NCI-H524 (cell line): ENCODE measurements around the gene FXYD6.
A peak's percentile ranks its signal among the peaks of the same experiment; 100 is the strongest.

ENCODE experiments used
- DNase-seq, 2 experiments: peaks; one replicate each; lab custom pipeline; 2025; lab: John Stamatoyannopoulos, UW

FXYD6 gene

GRCh38 chr11:117884994-117885393 lies 8.5 kb upstream of the FXYD6 start:
- no peak for DNase-seq

DNA sequence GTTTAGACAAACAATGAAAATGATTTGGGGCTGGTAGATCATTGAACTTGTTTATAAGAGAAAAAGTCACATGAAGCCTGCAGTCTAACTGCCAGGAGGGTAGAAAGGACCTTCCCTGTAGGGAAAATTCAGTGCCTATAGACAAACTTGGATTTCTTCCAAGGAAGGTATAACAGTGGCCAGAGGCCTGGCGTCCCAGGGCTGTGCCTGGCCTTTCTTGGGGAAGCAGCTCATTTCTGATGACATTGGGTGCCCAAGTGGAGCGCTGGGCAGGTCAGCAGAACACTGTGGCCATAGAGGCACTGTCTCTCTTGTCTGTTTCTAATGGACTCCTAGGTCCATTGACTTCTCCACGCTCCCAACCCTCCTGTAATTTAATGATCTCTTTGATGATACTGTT lies 6.6 kb upstream of the FXYD6 start:
- no peak for DNase-seq

- DNase-seq, result peak in 1 of 2 experiments; percentile 45
Observed at GRCh38 chr11:117882311-117882905, 6.0 kb upstream of the FXYD6 start.

DNA sequence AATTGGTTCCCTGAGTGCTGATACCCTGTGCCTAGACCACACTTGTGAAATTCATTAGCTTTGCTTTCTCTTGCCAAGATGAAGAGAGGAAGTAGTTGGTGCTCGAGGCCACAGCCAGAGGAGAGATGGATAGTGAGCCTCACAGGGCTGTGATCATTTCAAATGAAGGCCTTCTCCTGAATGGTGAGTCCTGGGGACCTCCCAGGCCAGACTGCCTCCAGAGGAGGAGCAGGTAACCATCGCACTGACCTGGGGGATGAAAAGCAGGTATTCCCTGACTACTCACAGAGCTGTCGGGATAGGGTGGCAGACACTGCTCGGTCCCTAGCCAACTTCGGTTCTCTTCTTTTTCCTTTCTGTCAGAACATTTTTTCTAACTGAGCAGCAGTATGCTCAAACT lies 4.8 kb upstream of the FXYD6 start:
- no peak for DNase-seq

- no peak for DNase-seq
Observed at GRCh38 chr11:117879516-117880480, 3.3 kb upstream of the FXYD6 start.

DNA sequence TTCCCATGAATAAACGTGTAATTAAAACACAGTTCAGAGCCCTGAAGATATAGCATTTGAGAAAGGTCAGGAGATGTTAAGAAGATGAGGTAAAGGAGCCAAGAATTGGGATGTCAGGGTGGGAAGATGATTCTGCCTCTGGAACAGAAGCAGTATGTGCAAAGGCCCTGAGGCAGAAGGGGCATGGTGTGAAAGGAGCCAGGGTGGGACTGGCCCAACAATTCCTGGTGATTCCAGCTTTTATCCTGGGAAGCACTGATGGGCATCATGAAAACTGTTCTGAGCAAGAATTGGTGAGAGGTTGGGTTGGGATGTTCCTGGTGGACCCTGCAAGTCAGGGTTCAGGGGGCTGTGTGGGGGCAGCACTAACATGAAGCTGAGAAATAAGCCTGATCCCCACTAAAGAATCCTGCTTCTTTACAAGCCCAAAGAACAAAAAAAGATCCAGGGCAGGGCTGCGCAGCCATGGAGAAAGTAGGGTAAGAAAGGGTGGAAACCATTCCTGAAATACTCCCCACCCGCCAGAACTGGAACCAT lies 2.5 kb upstream of the FXYD6 start:
- DNase-seq, result no peak

GRCh38 chr11:117878314-117878938 lies 2.0 kb upstream of the FXYD6 start:
- DNase-seq, result no peak

- no peak for DNase-seq
Observed at GRCh38 chr11:117877120-117877784, 794 bp upstream of the FXYD6 start.

- DNase-seq, result peak in 1 of 2 experiments; percentile 24
Observed at GRCh38 chr11:117876059-117876340, 458 bp downstream of the FXYD6 start.

DNA sequence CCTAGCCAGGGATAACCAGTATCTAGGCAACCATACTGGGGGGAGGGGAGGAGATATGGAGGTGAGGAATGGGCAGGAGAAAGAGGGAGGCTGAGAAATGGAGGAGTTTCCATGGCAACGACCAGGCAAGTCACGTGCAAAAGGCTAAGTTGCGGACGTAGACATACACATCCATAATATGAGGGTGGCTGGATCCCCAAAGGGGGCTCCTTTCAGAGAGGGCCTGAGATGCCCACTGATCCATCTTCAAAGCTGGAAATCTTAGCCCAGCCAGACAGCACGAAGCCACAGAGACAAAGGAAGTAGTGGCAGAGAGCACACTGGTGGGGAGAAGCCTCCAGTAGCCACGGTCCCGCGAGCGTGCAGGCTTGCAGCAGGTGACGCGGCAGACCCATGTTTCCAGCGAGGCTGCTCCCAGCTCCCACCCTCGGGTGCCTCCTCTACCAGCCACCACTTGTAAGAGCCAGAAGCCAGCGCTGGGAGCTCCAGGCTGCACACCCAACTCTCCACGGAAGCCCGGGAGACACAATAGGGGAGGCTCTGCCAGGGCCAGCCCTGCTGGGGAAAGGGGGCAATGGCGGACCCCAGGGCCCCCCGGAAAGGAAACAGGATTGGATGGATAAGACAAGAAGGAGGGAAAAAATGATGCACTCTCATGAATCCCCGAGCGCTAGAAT lies 938 bp downstream of the FXYD6 start:
- DNase-seq, result peak; percentile 24 to 52

DNA sequence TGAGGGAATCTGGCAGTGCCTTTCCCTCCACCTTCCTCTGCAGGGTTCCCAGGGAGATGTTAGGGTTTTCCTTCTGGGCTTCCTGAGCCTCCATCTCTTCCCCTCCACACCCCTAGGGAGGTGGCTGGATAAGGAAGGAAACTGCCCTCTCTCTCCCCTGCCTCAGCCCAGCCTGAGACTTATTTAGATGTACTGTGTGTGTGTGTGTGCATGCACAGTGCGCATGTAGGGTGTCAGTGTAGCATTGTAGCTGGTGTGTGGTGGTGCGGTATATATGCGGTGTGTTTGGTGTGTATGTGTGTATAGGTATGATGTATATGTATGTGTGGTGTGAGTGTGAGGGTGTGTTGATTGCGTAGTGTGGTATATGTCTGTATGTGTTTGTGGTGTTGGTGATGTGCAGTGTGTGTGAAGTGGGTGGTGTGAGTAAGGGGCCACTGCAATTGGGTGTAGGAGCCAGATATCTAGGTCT lies 1.5 kb downstream of the FXYD6 start:
- DNase-seq, result no peak

DNA sequence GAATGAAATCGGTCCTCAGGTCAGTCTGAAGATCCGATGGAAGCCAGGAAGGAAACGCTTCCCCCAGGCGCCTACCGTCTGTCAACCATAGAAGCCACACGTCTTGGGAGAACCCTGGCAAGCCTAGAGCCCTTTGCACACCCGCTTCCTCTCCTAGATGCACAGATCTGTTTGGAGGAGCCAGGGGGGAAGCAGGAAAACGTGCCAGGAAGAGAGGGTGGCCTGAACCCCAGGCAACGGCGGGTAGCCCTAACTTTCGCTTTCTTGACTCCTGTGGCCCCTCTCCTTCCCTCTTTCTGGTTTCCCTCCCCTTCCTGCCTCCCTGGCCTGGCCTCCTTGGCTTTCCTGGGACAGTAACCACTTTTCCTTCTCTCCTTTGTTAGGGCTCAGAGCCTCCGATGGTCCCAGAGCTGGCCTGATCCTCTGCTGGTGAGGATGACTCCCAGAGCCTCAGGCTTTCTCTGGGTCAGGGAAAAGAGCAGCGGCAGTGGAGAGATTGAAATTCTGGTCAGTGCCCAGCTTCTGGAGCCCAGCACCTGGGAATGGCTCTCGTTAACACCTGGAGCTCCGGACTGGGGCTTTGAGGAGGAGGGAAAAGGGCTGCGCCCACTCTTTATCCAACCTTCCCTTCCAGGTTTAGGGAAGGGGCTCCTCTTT lies 2.1 kb downstream of the FXYD6 start:
- no peak for DNase-seq

DNA sequence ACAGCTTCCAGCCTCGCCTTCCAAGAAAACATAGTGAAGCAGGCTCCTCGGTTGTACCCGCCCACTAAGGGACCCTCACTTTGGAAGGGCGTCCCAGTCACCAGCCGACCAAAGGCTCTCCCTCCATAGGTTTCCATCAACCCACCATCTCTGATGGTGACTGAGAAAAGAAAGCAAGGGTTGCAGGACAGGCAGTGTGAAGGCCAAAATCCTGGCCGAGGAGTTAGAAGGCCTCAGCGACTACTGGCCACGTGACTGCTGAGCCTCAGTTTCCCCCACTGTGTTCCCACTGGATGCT lies 2.7 kb downstream of the FXYD6 start:
- no peak for DNase-seq

GRCh38 chr11:117872975-117873827 lies 3.3 kb downstream of the FXYD6 start:
- DNase-seq, result no peak

DNA sequence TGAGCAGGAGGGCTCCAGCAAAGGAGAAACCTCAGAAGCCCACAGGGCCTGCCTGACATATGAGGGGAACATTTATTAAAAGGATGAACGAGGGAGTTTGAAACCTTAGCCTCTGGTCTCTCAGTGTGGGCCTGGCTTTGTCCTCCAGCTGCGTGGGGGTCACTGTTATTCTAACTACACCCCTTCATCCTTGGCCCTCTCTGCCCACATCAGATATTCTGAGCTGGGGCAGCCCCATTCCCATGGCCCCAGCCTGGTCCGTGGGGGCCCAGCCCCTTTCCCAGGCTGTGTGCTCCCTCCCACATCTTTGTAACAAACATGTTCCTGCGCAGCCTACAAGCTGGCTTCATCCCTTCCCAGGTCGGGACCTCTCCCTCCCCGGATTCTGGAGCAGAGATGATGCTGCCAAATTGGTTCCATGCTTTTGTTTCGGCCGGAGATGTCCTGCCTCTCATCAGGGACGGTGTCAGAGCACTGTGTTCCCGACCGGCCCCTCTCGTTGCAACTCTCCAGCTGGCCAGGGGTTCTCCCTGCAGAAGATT lies 4.0 kb downstream of the FXYD6 start:
- DNase-seq, result no peak

- no peak for DNase-seq
Observed at GRCh38 chr11:117871784-117872183, 4.7 kb downstream of the FXYD6 start.

DNA sequence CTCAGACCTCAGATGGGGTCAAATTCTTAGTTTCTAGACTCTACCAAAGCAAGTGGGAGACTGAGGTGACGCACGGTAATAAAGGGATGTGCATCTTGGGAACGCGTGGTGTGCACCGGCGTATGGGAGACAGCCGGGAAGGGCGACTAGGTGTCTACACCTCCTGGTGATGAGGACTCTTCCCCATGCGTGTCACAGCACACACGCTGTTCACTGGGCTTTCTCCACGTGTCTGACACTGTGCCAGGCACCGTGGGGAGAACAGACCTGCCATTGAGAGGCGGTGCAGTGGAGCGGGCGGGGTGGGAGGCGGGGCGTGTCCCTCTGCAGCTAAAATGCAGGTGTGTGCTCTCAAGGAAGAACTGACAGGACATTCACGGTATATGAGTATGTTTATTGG lies 5.3 kb downstream of the FXYD6 start:
- DNase-seq, result no peak

- DNase-seq, result peak in 1 of 2 experiments; percentile 22
Observed at GRCh38 chr11:117870103-117870952, 6.1 kb downstream of the FXYD6 start.

GRCh38 chr11:117869604-117870003 lies 6.9 kb downstream of the FXYD6 start:
- DNase-seq, result no peak
